HG03521 (cell line): ENCODE measurements around the gene CEP55.

ENCODE experiments used
- ATAC-seq: cut with Tn5 transposase; IDR thresholded peaks from one replicate; pipeline ENCODE4 v1.9.1; 2021; ENCODE audit warnings: mild to moderate bottlenecking, moderate library complexity; ENCODE audit not compliant: unreplicated experiment

Gene CEP55

GRCh38 chr10:93559490-93559889 lies 63.1 kb downstream of the CEP55 start:
- ATAC-seq = no peak

DNA sequence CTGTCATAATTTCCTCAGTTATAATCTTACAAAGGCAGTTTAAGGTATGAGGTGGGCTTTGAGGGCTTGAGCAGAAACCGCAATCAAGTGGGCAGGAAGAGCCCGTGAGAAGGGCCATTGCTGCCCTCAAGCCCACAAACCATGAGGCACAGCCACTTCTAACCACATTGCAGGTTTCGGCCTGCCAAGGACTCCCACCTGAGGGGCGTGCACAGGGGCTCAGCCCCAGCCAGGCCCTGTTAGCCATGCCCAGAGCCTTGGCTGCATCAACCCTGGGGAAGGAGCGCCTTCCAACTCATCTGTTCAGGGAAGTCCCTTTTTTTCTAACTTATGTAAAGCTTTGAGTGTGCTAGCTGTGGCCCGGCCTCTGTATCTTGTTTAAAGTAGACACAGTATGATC lies 64.1 kb downstream of the CEP55 start:
- ATAC-seq = no peak

DNA sequence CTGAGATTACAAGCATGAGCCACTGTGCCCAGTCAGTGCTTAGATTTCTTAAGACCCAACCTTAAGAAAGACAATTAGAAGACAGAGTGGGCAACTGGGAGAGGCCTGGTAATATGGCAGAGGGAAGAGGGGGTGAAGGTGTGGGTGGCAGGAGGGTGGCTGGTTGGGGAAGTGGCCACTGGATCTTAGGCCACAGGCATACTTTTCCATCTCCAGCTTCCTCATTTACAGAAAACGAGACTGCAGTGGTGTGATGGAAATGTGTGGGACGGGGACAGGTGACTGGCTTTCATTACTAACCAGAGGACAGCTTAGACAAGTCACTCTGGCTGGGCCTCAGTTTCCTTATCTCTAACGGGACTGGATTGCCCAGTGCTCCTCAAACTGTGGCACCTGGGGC lies 69.0 kb downstream of the CEP55 start:
- ATAC-seq = no peak

GRCh38 chr10:93566435-93567276 lies 70.2 kb downstream of the CEP55 start, which contains the start of gene FFAR4:
Gene FFAR4, plus strand, starts transcription at chr10:93566665. Its CDS starts 56 bp downstream, at chr10:93566721.
- ATAC-seq = no peak

DNA sequence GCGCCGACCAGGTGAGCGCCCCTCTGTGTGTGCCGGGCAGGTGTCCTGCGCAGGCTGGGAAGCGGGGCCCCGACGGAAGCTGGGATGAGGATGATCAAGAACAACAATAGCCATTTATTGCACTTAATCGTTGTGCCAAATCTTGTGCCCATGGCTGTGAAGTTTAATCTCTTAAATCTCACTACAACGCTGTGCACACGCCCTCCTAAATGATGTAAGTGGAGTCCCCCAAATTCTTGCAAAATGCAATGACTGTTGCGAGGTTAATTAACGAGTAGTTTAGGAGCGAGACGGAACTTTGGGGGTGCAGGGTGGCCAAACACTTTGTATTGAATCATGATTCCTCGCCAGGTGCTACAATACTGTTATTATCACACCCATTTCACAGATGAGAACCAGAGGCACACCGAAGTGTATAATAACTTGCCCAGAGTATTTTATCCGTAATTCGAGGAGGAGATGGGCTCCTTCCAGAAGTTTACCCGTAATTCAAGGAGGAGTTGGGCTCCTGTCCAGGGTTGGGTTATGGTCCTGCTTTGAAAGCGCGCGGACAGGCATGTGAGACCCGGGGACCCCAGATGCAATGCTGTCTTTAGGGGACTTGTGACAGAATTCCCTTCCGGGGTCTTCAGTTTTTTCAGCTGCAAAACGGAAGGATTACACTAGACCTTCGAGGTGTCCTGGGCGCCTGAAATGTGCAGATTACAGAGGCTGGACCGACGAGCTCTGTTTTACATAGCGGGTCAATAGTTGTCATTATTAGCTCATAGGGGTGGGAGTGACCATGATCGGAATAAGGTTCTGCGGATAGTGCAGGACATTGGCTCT lies 71.1 kb downstream of the CEP55 start:
- no peak for ATAC-seq

- ATAC-seq = no peak
Measured at GRCh38 chr10:93568105-93568390, 71.6 kb downstream of the CEP55 start.

GRCh38 chr10:93570383-93570782 lies 74.0 kb downstream of the CEP55 start:
- no peak for ATAC-seq

DNA sequence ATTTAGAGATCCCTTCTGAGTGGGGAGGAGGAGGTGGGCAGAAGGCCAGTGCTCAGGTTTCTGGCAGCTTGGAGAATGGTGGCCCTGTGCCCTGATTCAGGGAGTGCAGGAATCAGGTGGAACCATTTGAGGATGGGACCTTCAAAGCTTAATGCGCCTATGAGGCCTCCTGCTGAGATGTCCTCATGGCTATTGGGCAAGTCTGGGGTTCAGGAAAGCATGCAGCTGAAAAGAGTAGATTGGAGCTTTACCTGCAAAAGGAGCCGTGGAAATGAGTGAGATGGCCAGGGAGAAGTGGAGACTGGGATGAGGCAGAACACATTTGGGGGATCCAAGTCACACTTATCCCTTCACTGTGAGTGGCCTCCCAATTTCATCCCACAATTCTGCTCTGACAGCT lies 76.2 kb downstream of the CEP55 start:
- ATAC-seq = no peak

DNA sequence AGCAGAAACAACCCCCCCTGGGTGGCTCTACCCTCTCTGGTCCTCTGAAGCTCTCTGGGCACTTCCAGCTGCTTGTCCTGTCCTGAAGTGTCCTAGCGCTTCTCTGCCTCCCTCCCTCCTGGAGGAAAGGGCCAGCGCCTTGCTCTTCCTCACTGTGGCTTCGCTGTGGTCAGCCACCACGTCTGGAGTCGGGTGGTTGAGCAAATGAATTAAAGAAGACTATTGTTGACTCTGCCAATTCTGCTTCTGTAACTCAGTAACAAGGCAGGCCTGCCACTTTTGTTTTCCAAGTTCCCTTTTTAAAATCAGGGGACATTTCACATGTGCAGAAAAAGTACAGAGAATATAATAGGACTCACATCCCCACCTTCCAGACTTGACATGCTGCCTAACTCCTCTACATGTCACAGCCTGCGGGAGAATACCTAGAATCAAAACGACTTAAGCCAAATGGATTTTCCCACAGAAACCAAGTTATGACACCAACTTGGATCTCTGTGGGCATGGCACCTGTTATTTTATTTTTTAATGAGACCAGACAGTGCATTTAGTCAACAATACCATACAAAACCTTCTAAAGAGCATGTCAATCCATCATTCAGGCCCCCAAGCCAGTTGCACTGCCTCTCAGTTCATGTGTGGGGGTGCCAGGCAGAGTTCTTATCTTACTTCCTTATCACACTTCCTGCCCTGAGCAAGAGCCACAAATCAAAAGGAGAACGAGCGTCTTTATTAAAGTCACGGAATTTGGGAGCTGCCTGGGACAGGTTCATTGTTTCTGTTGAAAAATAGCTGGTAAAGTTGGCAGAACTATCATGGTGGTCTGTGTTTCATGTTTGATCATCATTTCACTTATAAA lies 76.9 kb downstream of the CEP55 start:
- no peak for ATAC-seq

GRCh38 chr10:93573924-93574323 lies 77.5 kb downstream of the CEP55 start:
- ATAC-seq = no peak

GRCh38 chr10:93576888-93577287 lies 80.5 kb downstream of the CEP55 start:
- no peak for ATAC-seq

DNA sequence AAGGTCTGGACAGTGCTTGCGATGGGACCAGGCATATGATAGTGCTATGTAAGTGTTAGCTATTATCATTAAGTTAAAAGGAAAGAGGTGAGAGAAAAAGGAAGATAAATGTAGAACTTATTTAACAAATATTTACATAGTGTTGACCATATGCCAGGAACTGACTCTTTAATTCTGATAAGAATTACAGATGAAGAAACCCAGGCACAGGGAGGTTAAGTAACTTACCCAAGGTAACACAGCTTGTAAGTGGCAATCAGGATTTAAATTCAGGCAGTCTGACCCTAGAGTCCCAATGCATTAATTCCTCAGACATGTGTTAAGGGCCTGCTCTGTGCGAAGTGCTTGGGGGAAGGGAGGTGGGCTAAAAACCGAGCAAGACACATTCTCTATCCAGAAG lies 81.2 kb downstream of the CEP55 start:
- ATAC-seq = no peak
